ENCODE results near the gene DHRS12.

DHRS12 gene

DNA sequence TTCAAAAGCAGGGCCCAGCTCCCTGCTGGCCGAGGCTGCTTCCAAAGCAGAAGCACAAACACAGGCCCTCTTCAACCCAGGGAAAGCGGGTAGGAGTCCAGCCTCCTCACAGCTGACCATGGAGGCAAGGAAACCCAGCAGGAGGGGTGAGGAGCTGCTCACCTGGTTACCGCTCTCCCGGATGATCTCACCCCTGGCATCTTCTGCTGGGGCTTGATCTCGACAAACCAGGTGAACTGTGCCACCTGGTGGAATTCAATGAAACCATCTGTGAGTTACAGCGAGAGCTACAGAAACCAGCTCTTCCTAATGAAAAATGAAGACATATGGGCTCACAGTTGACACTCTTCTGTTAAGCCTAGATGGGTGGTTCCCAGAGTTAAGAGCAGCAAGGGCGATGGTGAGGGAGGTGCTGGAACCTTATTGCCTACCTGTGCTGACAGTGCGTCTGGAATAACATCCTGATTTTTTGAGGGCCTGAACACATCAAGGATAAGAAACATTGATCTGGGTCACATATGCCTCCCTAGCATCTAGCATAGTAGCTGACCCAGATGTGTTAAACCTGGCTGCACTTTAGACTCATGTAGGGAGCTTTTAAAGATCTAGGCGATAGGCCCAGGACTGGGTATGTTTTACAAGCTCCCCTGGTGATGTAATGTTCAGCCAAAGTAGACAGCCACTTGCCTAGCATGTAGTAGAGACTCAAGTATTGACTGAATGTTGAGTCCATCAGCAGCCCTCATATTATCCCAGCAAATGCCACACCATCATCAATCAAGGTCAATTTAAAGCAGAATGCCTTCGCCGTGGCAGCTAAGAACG, 6.1 kb downstream of the DHRS12 start:
- peak; percentile 30 for TF ChIP-seq CTCF (IDR thresholded peaks at IDR 0.05; ENCODE audit: low read depth, low read length)
- DNase-seq (ENCODE audit: extremely low read depth, low read depth), result no peak

DNA sequence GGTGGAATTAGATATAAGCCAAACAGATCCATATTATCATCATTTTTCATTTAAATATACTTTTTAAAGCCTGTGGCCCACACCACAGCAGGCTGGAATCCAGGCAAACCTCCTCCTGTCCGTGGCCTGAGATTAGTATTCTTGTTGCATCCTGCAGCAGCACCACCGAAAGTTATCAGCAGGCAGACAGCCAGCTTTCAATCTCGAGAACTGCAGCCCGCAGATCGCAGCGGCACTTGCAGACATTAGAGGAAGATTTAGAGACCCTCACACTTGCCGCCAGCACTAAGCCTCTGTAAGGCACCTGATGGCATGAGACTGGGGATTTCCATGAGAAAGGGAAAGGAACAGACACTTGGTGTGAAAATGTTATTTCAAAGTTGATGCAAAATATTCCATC, 7.4 kb downstream of the DHRS12 start:
- TF ChIP-seq CTCF (IDR thresholded peaks at IDR 0.05; ENCODE audit: low read depth, low read length), result no peak

GRCh38 chr13:51795419-51795818, 8.5 kb downstream of the DHRS12 start:
- no peak for DNase-seq (ENCODE audit: extremely low read depth, low read depth)
- TF ChIP-seq CTCF (IDR thresholded peaks at IDR 0.05; ENCODE audit: low read depth, low read length), result no peak

More for the DNA sequence above, 7.4 kb downstream of the DHRS12 start:
- DNase-seq (ENCODE audit: extremely low read depth, low read depth), result no peak

DNA sequence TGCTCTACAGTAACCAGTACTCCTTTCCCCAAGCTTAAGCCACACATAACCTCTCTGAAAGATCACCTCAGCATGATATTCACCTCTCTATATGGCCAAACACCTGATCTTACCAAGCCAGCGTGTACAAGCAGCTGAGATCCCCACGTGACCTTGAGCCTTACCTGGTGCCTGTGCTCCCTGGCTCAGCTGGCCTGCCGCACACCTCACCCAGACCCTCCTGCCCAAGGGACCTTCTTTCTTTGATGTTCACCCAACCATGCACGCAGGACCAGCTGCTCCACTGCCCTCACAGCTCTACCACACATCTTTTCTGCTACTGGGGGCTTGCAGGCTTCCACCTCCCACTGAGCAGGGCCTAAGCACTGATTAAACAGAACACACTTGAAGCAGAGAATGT, 9.0 kb downstream of the DHRS12 start:
- no peak for DNase-seq (ENCODE audit: extremely low read depth, low read depth)
- TF ChIP-seq CTCF (IDR thresholded peaks at IDR 0.05; ENCODE audit: low read depth, low read length), result no peak

GRCh38 chr13:51793570-51794271, 10.2 kb downstream of the DHRS12 start:
- no peak for TF ChIP-seq CTCF (IDR thresholded peaks at IDR 0.05; ENCODE audit: low read depth, low read length)
- DNase-seq (ENCODE audit: extremely low read depth, low read depth), result no peak

GRCh38 chr13:51786425-51787265, 17.3 kb downstream of the DHRS12 start:
- TF ChIP-seq CTCF (IDR thresholded peaks at IDR 0.05; ENCODE audit: low read depth, low read length), result no peak

More at GRCh38 chr13:51786425-51787265, 17.3 kb downstream of the DHRS12 start:
- no peak for DNase-seq (ENCODE audit: extremely low read depth, low read depth)

Measured in AG09319 (cell line).